HCT116 (cell line): Measurements from ENCODE around the gene CDKN2A. TPM values are rescaled to one million over a fixed set of nuclear protein-coding genes. Genes with fewer than 3 reads are reported as not detected.

ENCODE experiments used
- ATAC-seq: fragments of 200-7000 bp; cut with Tn5 transposase; 2 replicates; pipeline ENCODE4 v1.9.1; 2020; ENCODE audit warnings: mild to moderate bottlenecking, moderate library complexity
- BruUV-seq: library from RNA; stranded (reverse); fragments of 400-500 nt; replicated peaks from 2 replicates; lab custom pipeline; 2021; lab: Mats Ljungman, UMichigan
- CTCF ChIA-PET: fragments of 300-600 bp; sonication (Branson Sonifier 250); formaldehyde crosslinking; loops from one replicate; lab custom pipeline; 2021; ENCODE audit warnings: antibody characterized with exemption; lab: Charles Lee
- POLR2A ChIA-PET: fragments of 300-600, 350-600 bp; sonication (Branson Sonifier 250); formaldehyde crosslinking; loops from one replicate; lab custom pipeline; 2021; ENCODE audit warnings: antibody characterized with exemption; lab: Charles Lee
- RAD21 ChIA-PET, 2 experiments: fragments of 300-600 bp; sonication (Branson Sonifier 250); formaldehyde crosslinking; loops; one replicate each; lab custom pipeline; 2023; ENCODE audit warnings: low total read pairs in 2 of 2; ENCODE audit not compliant: uncharacterized antibody in 2 of 2, unreplicated experiment in 2 of 2, low non-redundant PET in 1 of 2; lab: Charles Lee
- DNase-seq: peaks from one replicate; pipeline ENCODE4 v3.0.0-alpha.2; 2010; ENCODE audit warnings: low read depth, low spot score
- H2AFZ ChIP-seq: fragments of 200-600 bp; shearing (Covaris generic), sonication (generic); 2 replicates; pipeline ENCODE4 v1.6.1; 2017; ENCODE audit warnings: low read depth, mixed run types, mixed read lengths, antibody characterized with exemption, low read length; ENCODE audit not compliant: poor library complexity, severe bottlenecking
- H3K27ac ChIP-seq: 2 replicates; pipeline ENCODE4 v1.5.1; 2012; ENCODE audit warnings: low read depth, low read length
- H3K27me3 ChIP-seq: fragments of 200-600 bp; sonication (generic); 2 replicates; pipeline ENCODE4 v1.6.1; 2016; ENCODE audit warnings: mixed run types, low read length, mixed read lengths; ENCODE audit not compliant: insufficient read depth
- H3K36me3 ChIP-seq, 2 experiments: fragments of 200-500 bp in 1 of 2; fragments of 200-600 bp in 1 of 2; sonication (Bioruptor generic) in 1 of 2; sonication (generic) in 1 of 2; 2 replicates each; pipeline versions ENCODE4 v1.5.1 to v1.6.1; 2014 to 2016; ENCODE audit warnings: low read length in 2 of 2, inconsistent platforms in 1 of 2, mixed read lengths in 1 of 2, mixed run types in 1 of 2; ENCODE audit not compliant: insufficient read depth in 2 of 2, control insufficient read depth in 1 of 2
- H3K4me1 ChIP-seq, 2 experiments: fragments of 200-600 bp in 1 of 2; sonication (generic) in 1 of 2; 2 replicates each; pipeline versions ENCODE4 v1.5.1 to v1.6.1; 2012 to 2017; ENCODE audit warnings: low read length in 2 of 2, inconsistent platforms in 1 of 2, mild to moderate bottlenecking in 1 of 2, mixed read lengths in 1 of 2, mixed run types in 1 of 2, moderate library complexity in 1 of 2; ENCODE audit not compliant: insufficient read depth in 2 of 2, control insufficient read depth in 1 of 2
- H3K4me2 ChIP-seq: fragments of 200-600 bp; sonication (generic); 2 replicates; pipeline ENCODE4 v1.6.1; 2017; ENCODE audit warnings: mixed run types, low read length, mixed read lengths
- H3K4me3 ChIP-seq, 2 experiments: fragments of 200-600 bp in 1 of 2; sonication (generic) in 1 of 2; replicated peaks in 1 of 2; 2 replicates each; pipeline ENCODE4 v1.5.1; 2011 to 2016; ENCODE audit warnings: low read length in 2 of 2, control low read depth in 1 of 2, low read depth in 1 of 2, mild to moderate bottlenecking in 1 of 2, mixed read lengths in 1 of 2, mixed run types in 1 of 2
- H3K79me2 ChIP-seq: fragments of 200-600 bp; sonication (generic); 2 replicates; pipeline ENCODE4 v1.6.1; 2017; ENCODE audit warnings: mild to moderate bottlenecking, mixed run types, low read length, moderate library complexity, mixed read lengths; ENCODE audit not compliant: insufficient read depth
- H3K9ac ChIP-seq: fragments of 200-600 bp; sonication (generic); 2 replicates; pipeline ENCODE4 v1.6.1; 2016; ENCODE audit warnings: low read length, mixed read lengths
- H3K9me2 ChIP-seq: fragments of 200-600 bp; sonication (generic), shearing (Covaris generic); 2 replicates; pipeline ENCODE4 v1.6.1; 2017; ENCODE audit warnings: mixed run types, mild to moderate bottlenecking, moderate library complexity; ENCODE audit not compliant: insufficient read depth
- H3K9me3 ChIP-seq, 2 experiments: fragments of 200-500 bp in 1 of 2; fragments of 200-600 bp in 1 of 2; sonication (Bioruptor generic) in 1 of 2; sonication (generic) in 1 of 2; 2 replicates each; pipeline ENCODE4 v1.6.1; 2014 to 2017; ENCODE audit warnings: low read length in 2 of 2, mixed read lengths in 2 of 2, inconsistent platforms in 1 of 2, low read depth in 1 of 2, mild to moderate bottlenecking in 1 of 2, mixed run types in 1 of 2, moderate library complexity in 1 of 2; ENCODE audit not compliant: control insufficient read depth in 1 of 2, insufficient read depth in 1 of 2
- H4K20me1 ChIP-seq: fragments of 200-600 bp; sonication (generic), shearing (Covaris generic); 2 replicates; pipeline ENCODE4 v1.6.1; 2017; ENCODE audit warnings: mixed run types, mild to moderate bottlenecking, moderate library complexity; ENCODE audit not compliant: insufficient read depth
- CBX3 ChIP-seq: IDR thresholded peaks from 2 replicates; pipeline ENCODE4 v1.6.1; 2012; ENCODE audit warnings: low read depth
- EGR1 ChIP-seq: IDR thresholded peaks from 2 replicates; pipeline ENCODE4 v1.6.1; 2012; ENCODE audit warnings: low read depth
- ELF1 ChIP-seq: IDR thresholded peaks from 2 replicates; pipeline ENCODE4 v1.6.1; 2012; ENCODE audit warnings: low read depth, borderline replicate concordance
- EZH2 ChIP-seq: fragments of 200-600 bp; sonication (generic); IDR thresholded peaks from 2 replicates; pipeline ENCODE4 v1.6.1; 2017; ENCODE audit warnings: antibody characterized with exemption, mixed run types
- JUND ChIP-seq: IDR thresholded peaks from 2 replicates; pipeline ENCODE4 v1.6.1; 2012
- POLR2A ChIP-seq: IDR thresholded peaks from 2 replicates; pipeline ENCODE4 v1.7.0; 2011; ENCODE audit warnings: borderline replicate concordance; ENCODE audit not compliant: insufficient read depth, insufficient read length; ENCODE audit errors: extremely low read depth
- RAD21 ChIP-seq: IDR thresholded peaks from 2 replicates; pipeline ENCODE4 v1.6.1; 2012; ENCODE audit warnings: low read depth, mild to moderate bottlenecking
- SIN3A ChIP-seq: IDR thresholded peaks from 2 replicates; pipeline ENCODE4 v1.6.1; 2012; ENCODE audit warnings: low read depth
- SRF ChIP-seq: IDR thresholded peaks from 2 replicates; pipeline ENCODE4 v1.6.1; 2012; ENCODE audit warnings: low read depth
- TCF7L2 ChIP-seq: IDR thresholded peaks from 2 replicates; pipeline ENCODE4 v1.7.0; 2011; ENCODE audit warnings: borderline replicate concordance, inconsistent platforms; ENCODE audit not compliant: insufficient read depth, insufficient read length; ENCODE audit errors: extremely low read depth
- YY1 ChIP-seq: IDR thresholded peaks from 2 replicates; pipeline ENCODE4 v1.6.1; 2011; ENCODE audit warnings: low read length, low read depth, moderate library complexity, mild to moderate bottlenecking; ENCODE audit not compliant: insufficient replicate concordance; ENCODE audit errors: extremely low read depth
- ZBTB33 ChIP-seq: IDR thresholded peaks from 2 replicates; pipeline ENCODE4 v1.6.1; 2011; ENCODE audit warnings: mild to moderate bottlenecking, low read length, moderate library complexity; ENCODE audit not compliant: insufficient replicate concordance; ENCODE audit errors: extremely low read depth
- ZFX ChIP-seq: fragments of 450-650 bp; IDR thresholded peaks from 2 replicates; pipeline ENCODE4 v1.6.1; 2017
- intact Hi-C: fragments of 100-400 bp; cut with micrococcal nuclease; formaldehyde crosslinking; loops from 2 replicates; pipeline ENCODE4 v1.10.0; 2022
- total RNA-seq: library from RNA; stranded (reverse); gene quantifications from one replicate; pipeline ENCODE4 v1.2.1, GENCODE V29; 2021; ENCODE audit not compliant: unreplicated experiment

The CDKN2A gene
- total RNA-seq, 1 experiment from 2014 or later: 89.7 TPM

GRCh38 chr9:21969011-21969940, 24.9 kb downstream of the CDKN2A start:
- intact Hi-C loops: no loop called here
- ChIA-PET POLR2A (no interaction called here), CTCF (no interaction called here)

GRCh38 chr9:21968331-21969010, 25.7 kb downstream of the CDKN2A start:
- no peaks in the 10 kb centered on the region for H4K20me1 ChIP-seq
- no peak overlapping the region for H3K27ac ChIP-seq
- H3K4me1 ChIP-seq: peaks cover 0 to 2% of the 10 kb centered on the region in 2 experiments; a peak in 1 of 4 replicates
- H2AFZ ChIP-seq: no peak overlapping the region
- intact Hi-C loops: no loop called here
- H3K4me3 ChIP-seq: no peak overlapping the region
- no peaks in the 10 kb centered on the region for H3K9me3 ChIP-seq
- no peak overlapping the region for H3K9ac ChIP-seq
- CTCF ChIA-PET: no interaction called here
- BruUV-seq: no TSS peak
- peaks cover 0 to 17% of the 10 kb centered on the region in 2 experiments; a peak in 1 of 4 replicates for H3K36me3 ChIP-seq
- POLR2A ChIA-PET: no interaction called here
- no peaks in the 10 kb centered on the region for H3K27me3 ChIP-seq
- DNase-seq (no peak), ATAC-seq (no peak)
- peaks cover 26% of the 10 kb centered on the region for H3K79me2 ChIP-seq
- no peak overlapping the region for H3K4me2 ChIP-seq
- H3K9me2 ChIP-seq: no peaks in the 10 kb centered on the region
- RAD21 ChIA-PET: no interaction called here
- TF ChIP-seq ZBTB33: no peak

More at GRCh38 chr9:21969011-21969940, 24.9 kb downstream of the CDKN2A start:
- no peak for DNase-seq
- H3K36me3 ChIP-seq: peaks cover 0 to 17% of the 10 kb centered on the region in 2 experiments; a peak in 1 of 4 replicates
- no peak overlapping the region for H3K4me2 ChIP-seq
- TF ChIP-seq YY1 (no peak), EGR1 (no peak), RAD21 (no peak), JUND (no peak), CBX3 (no peak), POLR2A (no peak), ELF1 (no peak), TCF7L2 (no peak), EZH2 (no peak), ZFX (no peak), SIN3A (no peak), SRF (no peak)
- no peak overlapping the region for H3K27ac ChIP-seq
- no peaks in the 10 kb centered on the region for H3K9me2 ChIP-seq
- no peak overlapping the region for H2AFZ ChIP-seq
- H3K79me2 ChIP-seq: peaks cover 34% of the 10 kb centered on the region
- BruUV-seq: no TSS peak
- no peak overlapping the region for H3K4me3 ChIP-seq
- H3K9me3 ChIP-seq: no peaks in the 10 kb centered on the region
- no peaks in the 10 kb centered on the region for H4K20me1 ChIP-seq
- RAD21 ChIA-PET: no interaction called here
- H3K27me3 ChIP-seq: no peaks in the 10 kb centered on the region
- no peak overlapping the region for H3K9ac ChIP-seq
- peaks cover 0 to 5% of the 10 kb centered on the region in 2 experiments; a peak in 1 of 4 replicates for H3K4me1 ChIP-seq
- no peak for ATAC-seq
